CD4-positive, alpha-beta T cell treated with Interferon alpha-2 for 1 hour (primary cell): ENCODE results near the gene ELP4.
"Not testable (repeated sequence)": the region's sequence is repeated elsewhere in the genome, so short reads cannot be mapped to it uniquely, and the experiment has no call there.

Experiments
- DNase-seq, 2 donors: peaks; one replicate each; pipeline ENCODE4 v3.0.0-alpha.2; 2020 to 2022

ELP4 gene, protein sequence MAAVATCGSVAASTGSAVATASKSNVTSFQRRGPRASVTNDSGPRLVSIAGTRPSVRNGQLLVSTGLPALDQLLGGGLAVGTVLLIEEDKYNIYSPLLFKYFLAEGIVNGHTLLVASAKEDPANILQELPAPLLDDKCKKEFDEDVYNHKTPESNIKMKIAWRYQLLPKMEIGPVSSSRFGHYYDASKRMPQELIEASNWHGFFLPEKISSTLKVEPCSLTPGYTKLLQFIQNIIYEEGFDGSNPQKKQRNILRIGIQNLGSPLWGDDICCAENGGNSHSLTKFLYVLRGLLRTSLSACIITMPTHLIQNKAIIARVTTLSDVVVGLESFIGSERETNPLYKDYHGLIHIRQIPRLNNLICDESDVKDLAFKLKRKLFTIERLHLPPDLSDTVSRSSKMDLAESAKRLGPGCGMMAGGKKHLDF

DNA sequence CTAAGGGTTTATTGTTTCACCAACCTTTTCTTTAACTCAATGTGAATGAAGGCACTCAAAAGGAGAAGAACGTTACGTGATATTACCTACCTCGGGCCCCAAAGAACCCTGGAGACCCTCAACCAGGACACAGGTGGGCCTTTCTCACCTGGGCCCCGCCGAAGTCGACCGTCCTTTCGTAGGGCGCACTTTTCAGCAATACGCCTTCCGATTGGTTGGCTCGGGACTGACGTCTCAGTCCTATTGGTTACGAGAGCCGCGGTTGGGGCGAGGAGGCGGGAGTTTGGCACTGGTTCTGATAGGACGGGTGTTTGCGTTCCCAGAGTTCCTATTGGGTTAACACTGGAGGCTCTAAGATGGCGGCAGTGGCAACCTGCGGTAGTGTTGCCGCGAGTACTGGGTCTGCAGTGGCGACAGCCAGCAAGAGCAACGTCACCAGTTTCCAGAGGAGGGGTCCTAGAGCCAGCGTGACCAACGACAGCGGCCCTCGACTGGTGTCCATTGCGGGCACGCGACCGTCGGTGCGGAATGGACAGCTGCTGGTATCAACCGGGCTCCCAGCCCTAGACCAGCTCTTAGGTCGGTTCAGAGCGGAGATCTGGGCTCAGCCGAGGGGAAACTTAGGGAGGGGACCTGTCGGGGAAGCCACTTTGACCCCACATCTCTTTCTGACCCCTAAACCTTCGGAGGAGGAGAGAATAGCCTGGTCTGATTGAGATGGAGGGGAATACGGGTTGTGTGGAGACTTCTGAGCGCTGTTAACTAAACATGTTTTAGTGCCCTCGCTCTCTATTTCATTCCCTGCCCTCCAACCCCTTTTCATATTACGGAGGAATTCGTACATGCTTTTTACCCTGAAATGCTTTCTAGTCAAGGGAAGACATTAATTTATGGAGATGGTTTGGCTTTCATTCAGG, at the start of gene ELP4, which contains the start of gene IMMP1L:
TSS of gene ELP4 (plus strand) at position 339 of the 917 bp plus-strand sequence. CDS start at position 357, 18 bp downstream.
TSS of gene IMMP1L (minus strand) at position 194 of the 917 bp plus-strand sequence. CDS start 46,346 bp downstream, outside the sequence.
- DNase-seq, result peak; percentile 95 to 97

DNA sequence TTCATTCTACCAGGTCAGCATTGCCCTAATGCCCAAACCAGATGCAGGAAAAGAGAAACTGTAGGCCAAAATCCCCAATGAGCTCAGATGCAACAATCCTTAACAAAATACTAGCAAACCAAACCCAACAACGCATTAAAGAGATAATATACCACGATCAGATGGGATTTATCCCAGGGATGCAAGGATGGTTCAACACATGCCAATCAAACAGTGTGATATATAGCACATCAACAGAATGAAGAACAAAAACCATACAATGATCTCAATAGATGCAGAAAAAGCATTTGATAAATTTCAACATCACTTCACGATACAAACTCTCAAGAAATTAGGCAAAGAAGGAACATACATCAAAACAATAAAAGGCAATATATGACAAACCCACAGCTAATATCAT, 45.1 kb upstream of the ELP4 start:
- no peak for DNase-seq

DNA sequence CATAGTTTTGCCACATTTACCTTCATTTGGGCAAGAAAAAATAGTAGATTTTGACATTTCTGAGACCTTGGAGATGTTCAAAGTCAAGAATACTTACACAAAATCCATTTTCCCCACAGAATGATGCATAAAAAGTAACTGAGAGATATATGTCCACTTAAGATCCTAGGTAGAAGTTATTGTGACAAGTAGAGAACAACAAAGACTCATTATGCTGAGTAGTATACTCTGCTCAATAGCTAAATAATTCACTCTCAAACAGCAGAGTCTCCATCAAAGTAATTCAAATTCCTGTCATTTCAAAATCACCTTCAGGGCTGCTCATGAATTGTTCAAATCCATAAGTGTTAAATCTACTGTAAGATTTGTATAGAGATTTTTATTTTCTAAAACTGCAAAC, 35.5 kb upstream of the ELP4 start:
- DNase-seq, result no peak

DNA sequence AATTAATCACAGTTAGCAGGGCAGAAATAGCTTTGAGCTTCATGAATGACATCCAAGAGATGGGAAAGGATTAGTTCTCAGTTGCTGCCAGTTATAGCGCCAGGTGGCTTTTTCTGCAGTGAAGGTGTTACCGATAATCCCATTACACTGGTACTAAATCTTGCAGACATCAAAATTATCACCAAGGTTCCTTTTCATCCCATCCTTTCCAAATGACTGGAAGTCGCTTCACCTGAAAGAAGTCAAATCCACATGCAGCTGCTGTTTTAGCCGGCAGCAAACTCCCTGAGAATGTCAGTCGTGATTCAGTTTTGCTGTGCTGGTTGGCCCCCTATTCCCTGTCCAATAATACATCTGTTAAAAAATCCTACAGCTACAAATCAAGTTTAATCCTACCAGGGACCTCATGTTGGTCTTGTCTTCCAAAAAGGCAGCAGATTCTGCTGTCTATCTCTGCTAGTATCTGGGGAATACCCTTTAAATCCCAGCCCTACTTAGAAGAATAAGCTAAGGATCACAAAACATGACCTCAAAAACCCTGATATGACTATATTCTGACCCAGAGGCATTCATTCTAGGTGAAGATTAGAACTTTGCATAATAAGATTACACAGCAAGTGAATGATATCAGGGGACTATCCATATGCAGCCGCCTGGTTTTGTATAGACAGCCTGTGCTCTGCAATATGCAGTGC, 31.9 kb upstream of the ELP4 start:
- DNase-seq, result no peak

DNA sequence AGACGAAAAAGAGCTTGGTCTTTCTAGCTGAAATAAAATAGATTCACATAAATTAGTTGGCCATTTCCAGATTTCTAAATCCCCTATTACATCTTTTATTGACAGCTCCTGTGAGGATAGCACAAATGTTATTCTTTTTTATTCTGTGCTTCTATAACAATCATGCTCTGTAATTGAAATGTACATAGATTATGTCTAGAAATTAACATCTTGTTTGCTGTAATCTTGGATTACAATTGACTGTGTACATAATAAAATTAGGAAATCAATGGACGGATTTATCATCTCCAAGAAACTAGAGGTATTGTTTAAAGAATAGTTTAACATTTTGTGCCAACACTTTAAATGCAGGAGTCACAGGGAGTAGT, 31.4 kb upstream of the ELP4 start:
- no peak for DNase-seq

DNA sequence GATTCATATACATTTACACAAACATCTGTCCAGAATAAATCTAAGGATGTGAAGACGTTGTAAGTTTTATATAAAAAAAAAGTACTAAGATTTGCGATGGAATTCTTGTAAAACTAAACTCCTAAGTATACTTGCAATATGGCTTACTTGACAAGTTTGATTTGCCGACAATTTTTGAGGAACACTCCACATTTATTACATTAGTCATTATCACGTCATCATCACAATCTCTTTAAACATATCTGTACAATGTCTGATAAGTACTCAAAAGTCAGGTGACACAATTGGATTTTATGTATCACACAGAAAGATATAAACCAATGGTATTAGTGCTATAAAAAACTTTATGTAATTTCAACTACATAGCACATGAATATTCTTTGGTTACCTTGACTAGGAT, 30.5 kb upstream of the ELP4 start:
- DNase-seq, result no peak

DNA sequence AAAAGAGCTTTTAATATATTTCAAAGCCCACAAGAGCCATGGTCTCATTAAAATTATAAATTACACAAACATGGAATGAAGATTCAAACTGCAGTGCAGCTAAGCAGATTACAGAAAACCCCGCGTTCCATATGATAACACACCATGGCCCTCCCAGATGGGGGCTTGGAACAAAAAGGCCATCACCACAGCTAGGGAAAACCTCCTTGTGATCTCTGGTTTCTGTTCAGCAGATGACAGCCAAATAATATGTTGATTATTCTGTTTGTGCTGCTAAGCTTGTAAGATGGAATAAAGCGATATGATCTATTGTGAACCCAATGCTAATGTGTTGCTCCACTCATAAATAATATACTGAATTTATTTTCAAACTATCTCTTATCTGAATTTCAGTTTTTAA, 28.6 kb upstream of the ELP4 start:
- DNase-seq, result no peak

DNA sequence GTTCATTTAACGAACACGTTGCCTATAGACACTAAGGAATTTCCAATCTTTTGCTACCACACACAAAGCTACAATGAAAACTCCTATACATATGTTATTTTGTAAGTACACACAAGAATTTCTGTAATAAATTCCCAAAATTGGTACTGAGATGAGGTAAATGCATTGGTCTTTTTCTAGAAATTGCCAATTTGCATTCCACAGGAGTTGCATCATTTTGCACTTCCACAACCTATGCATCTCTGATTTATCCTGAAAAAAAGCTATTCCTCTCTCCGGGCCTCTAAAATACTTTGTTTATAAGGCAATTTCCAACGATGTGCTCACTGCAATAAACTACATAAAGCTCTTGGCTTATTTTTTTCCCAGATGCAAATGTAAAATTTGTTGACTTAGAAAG, 25.1 kb upstream of the ELP4 start:
- DNase-seq, result no peak

DNA sequence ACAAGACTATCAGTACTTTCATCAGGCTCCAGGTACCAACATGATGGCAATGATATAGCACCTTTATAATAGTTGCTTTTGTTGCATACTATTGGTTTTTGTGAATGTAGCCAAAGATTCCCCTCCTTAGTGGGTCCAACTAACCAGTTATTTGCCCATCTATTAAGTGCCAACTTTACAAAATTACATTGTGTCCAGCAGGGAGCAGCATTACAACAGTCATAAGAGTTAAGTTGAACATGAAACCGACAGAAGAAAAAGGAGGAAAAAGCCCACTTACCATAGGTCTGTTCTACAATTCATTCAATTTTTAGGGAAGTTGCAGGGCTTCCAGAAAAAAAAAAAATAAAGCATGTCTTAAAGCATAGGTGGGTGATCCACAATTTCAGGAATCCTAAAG, 21.7 kb upstream of the ELP4 start:
- peak in 1 of 2 donors; percentile 40 for DNase-seq

DNA sequence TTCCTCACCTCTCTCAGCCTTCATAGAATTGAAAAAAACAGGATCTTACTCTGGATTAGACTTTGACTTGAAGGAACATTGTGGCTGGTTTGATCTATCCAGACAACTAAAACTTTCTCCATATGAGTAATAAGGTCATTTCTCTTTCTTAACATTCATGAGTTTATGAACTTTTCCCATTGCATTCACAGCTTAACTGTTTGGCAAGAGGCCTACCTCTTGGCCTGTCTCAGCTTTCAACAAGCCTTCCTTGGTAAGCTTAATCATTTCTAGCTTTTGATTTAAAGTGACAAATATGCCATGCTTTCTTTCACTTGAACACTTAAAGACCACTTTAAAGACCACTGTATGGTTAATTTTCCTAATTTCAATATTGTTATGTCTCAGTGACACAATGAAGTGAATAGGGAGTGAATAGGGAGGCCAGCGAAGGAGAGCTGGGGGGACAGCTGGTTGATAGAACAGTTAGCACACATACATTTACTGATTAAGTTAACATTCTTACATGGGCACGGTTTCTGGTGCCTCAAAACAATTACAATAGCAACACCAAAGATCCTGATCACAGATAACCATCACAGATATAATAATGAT, 17.1 kb upstream of the ELP4 start:
- no peak for DNase-seq

DNA sequence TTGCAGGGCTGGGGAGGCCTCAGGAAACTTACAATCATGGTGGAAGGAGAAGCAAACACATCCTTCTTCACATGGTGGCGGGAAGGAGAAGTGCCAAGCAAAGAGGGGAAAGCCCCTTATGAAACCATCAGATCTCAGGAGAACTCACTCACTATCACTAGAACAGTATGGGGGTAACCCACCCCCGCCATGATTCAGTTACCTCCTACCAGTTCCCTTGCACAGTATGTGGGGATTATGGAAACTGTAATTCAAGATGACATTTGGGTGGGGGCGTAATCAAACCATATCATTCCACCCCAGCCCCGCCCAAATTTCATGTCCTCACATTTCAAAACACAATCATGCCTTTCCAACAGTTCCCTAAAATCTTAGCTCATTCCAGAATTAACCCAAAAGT, 16.3 kb upstream of the ELP4 start:
- DNase-seq, result no peak

DNA sequence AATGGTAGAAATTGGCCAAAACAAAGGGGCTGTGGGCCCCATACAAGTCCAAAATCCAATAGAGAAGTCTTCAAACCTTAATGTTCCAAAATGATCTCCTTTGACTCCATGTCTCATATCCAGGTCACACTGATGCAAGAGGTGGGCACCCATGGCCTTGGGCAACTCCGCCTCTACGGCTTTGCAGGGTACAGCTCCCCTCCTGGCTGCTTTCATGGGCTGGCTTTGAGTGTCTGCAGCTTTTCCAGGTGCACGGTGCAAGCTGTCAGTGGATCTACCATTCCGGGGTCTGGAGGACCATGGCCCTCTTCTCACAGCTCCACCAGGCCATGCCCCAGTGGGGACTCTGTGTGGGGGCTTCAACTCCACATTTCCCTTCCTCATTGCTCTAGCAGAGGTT, 15.8 kb upstream of the ELP4 start:
- DNase-seq, result not testable (repeated sequence)

DNA sequence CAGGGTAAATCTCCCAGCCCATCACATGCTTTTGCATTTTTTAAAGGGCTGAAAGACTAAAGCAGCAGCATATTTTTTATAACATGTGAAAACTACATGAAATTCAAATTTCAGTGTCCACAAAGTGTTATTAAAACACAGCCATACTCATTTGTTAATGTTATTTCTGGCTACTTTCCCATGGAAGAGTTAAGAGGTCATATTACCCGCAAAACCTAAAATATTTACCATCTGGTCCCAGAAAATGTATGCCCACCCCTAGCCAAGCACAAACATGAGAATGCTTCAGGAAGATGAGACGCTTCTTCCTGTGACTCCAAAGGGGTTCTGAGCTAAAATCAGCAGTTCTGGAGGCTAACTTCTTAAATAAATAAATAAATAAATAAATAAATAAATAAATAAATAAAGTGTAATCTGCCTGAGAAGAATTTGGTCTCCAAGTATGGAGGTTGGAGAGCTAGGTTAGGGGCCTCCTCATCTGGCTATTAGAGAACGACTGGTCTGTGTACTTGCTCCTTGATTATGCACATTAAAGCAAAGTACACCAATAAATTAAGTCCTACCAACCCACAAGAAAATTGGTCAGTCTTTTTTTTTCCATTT, 9.9 kb upstream of the ELP4 start:
- no peak for DNase-seq

DNA sequence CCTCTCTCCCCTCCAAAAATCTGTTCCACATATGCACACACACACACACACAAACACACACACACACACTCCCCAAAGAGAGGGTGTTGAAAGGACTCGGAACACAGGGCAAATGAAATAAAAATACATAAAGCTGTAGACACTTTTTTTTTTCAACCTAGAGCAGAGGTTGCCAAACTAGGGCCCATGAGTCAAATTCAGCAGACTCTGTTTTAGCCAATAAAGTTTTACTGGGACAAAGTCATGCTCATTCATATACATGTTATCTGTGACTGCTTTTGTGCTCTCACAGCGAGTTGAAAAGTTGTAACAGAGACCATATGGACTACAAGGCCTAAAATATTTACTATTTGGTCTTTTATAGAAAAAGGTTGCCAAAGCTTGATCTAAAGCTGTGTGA, 9.0 kb upstream of the ELP4 start:
- DNase-seq, result no peak

DNA sequence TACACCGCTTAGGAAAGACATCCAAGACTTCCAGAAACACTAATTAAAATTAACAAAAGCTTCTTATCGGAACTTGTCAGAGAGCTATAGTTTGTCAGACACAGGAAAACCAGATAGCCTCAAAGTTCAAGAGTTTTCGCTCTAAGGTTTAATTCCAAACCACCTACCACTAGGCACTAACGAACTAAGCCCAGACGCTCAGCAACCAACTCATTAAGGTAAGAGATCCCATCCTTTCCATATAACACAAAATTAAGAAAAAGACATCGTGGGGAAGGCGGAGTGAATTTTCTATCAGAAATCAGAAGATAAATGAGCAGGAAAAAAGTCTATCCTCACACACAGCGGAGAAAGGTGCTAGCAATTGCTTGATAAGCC, 527 bp upstream of the ELP4 start:
- DNase-seq, result no peak

DNA sequence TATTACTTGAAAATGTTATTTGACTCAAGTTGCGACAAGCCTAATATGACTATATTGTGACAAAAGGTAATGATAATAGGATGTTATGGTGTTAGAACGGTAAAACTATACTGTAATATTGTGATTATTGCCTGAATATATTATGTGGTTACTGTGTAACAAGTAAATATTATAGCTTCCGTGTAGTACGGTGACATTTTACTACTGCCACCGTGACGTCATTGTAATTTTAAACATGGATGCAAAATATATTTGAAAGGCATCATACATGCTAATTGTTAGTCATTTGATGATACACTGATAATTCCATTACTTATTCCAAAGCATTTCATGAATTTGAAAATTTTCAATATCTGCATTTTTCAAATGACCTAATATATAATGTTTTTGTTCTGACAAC, 2.5 kb downstream of the ELP4 start:
- no peak for DNase-seq

DNA sequence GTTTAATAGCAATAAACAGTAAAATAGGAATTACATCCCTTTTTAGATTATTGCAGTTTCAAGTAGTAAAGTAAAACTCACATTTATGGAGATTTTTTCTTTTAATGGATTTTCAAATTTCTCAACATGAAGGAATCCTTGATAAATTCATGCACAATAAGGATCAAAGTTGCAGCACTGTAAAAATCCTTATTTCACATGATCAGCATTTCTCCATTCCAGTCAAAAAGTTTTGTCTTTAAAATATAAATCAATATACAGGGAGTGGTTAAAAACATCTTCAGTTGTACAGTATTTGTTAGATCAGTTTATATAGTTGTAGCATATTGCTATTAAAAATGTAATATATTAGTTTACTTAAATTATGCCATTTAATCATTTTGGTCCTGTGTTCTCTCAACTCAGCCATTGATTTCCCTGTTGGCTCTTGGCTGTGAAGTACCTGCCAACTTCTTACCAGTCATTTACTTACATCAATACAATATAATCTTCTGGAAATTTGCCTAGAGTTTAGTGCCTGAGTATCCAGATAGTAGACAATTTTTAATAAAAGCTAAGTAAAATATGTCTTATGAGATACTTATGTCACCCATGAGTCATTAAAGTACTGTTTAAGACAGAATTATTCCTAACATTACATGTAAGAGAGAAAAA, 12.1 kb downstream of the ELP4 start:
- no peak for DNase-seq

DNA sequence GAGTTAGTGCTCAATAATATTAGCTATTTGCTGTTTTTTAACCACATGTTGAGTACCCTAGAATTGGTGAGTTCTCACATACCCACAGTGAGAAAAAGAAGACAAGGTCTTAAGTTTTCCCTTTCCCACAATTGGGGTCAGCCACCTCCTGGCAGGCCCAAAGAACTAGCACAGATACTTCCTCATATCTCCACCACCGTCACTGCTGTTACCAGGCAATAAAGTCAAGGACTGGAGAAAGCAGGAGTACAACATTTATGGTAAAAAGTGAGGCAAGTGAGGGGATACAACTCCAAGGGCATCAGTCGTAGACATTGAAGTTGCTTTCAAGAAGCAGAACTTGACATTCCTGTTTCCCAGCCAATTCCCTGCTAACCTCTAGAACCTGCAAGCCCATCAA, 19.6 kb downstream of the ELP4 start:
- no peak for DNase-seq

DNA sequence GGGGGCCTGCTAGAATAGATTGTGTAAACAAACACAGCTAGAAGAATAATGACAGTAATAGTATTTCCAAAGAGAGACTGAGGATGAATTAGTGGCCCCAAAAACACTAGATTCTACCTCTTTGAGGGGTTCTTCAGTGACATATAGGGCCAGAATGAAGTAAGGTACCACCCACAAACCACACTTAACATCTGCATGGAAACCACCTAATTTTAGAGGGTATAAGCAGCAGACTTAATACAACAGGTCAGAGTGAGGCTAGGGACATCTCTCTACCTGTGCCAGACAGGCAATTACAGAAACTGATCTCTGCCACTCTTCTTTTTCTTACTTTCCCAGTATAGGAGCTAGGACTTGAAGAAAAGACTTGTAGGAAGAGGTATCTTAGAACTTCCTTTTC, 20.1 kb downstream of the ELP4 start:
- DNase-seq, result no peak

DNA sequence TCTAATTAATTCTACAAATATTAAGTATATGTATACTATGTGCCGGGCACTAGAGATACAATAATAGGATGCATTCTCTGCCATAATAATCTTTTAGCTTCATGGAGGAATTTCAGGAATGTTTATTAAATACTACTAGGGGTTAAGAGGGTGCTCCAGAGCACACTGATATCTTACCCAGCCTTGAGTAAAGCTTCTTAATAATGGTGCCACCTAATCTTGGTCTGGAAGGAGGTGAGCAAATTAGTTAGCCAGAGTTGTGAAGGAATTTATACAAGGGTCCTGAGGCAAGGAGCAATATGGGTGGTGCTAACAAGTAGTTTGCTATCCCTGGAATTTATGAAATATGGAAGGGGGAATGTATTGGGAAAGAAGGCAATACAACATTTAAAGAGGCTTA, 21.7 kb downstream of the ELP4 start:
- no peak for DNase-seq

DNA sequence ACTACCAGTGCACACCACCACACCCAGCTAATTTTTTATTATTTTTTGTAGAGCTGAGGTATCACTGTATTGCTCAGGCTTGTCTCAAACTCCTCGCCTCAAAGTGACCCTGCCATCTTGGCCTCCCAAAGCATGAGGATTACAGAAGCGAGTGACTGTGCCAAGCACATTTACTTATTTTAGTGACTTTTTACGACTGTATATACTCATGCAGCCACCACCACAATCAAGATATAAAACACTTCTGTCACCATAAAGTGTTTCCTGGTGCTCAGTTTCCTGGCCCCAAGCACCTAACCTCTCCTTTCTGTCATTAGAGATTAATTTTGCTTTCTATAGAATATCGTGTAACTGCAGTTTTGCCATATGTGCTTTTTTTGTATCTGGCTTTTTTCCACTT, 25.9 kb downstream of the ELP4 start:
- no peak for DNase-seq

DNA sequence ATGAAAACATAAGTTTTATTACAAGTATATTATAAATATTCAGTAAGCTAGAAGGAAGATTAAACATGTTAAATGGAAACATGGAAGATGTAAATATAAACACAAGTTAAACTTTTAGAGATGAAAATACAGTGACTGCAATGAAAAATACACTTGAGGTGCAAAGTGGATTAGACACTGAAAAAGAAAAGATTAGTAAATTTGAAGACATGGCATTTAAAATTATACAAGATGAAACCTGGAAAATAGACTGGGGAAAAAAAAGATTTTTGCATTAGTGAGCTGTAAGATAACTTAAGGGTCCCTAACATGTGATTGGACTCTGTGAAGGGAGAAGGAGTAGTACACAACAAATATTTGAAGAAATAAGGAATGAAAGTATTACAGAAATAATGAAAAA, 33.3 kb downstream of the ELP4 start:
- DNase-seq, result no peak
